Nephron (organoid): Measurements from ENCODE around the gene CNTNAP5.

ENCODE experiments used
- H3K27ac Mint-ChIP-seq, 3 experiments: 2 replicates each; pipeline ENCODE4 v1.8.0; 2020; ENCODE audit warnings: mixed read lengths in 3 of 3, mild to moderate bottlenecking in 2 of 3, moderate library complexity in 1 of 3
- H3K27me3 Mint-ChIP-seq: 2 replicates; pipeline ENCODE4 v1.8.0; 2021; ENCODE audit warnings: low read depth, mild to moderate bottlenecking, moderate library complexity, mixed read lengths
- H3K36me3 Mint-ChIP-seq: 2 replicates; pipeline ENCODE4 v1.8.0; 2020; ENCODE audit warnings: low read depth, mixed read lengths
- H3K4me1 Mint-ChIP-seq: 2 replicates; pipeline ENCODE4 v1.8.0; 2020; ENCODE audit warnings: mixed read lengths
- H3K4me3 Mint-ChIP-seq, 3 experiments: 2 replicates each; pipeline ENCODE4 v1.8.0; 2020; ENCODE audit warnings: mild to moderate bottlenecking in 3 of 3, mixed read lengths in 3 of 3, moderate library complexity in 2 of 3
- H3K9me3 Mint-ChIP-seq: 2 replicates; pipeline ENCODE4 v1.8.0; 2020; ENCODE audit warnings: mixed read lengths
- CTCF ChIP-seq, 3 experiments: fragments of 200-600 bp; sonication (generic); IDR thresholded peaks; one replicate each; pipeline ENCODE4 v1.5.0; 2021; ENCODE audit warnings: antibody characterized with exemption in 3 of 3; ENCODE audit not compliant: unreplicated experiment in 3 of 3

CNTNAP5 gene

GRCh38 chr2:124582387-124582786, 557.3 kb downstream of the CNTNAP5 start:
- Mint-ChIP-seq H3K4me3 (no peak overlapping the region), H3K27me3 (no peaks in the 10 kb centered on the region), H3K36me3 (no peaks in the 10 kb centered on the region), H3K27ac (no peak overlapping the region), H3K4me1 (peaks cover under 1% of the 10 kb centered on the region), H3K9me3 (no peaks in the 10 kb centered on the region)
- no peak for TF ChIP-seq CTCF (IDR thresholded peaks at IDR 0.05; ENCODE audit: unreplicated experiment in 3 of 3)

DNA sequence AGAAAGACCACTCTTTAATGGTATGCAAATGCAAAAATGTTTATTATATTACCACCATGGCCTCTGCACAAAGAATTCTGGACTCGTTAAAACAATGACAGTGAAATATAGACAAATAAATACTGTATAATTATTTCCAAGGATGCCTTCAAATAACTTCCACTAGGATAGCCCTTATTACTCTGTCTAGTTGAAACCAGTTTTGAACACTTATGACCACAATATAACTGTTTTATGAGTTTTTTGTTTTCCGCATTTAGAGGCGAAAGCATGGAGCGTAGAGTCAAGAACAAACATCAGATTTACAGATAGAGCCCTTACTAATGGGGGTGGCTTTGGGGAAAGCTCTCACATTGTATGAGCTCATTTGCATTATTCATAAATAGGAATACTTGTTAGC, 559.5 kb downstream of the CNTNAP5 start:
- Mint-ChIP-seq H3K4me1 (peaks cover 4% of the 10 kb centered on the region), H3K4me3 (no peak overlapping the region), H3K27ac (no peak overlapping the region), H3K9me3 (no peaks in the 10 kb centered on the region), H3K27me3 (no peaks in the 10 kb centered on the region), H3K36me3 (no peaks in the 10 kb centered on the region)
- TF ChIP-seq CTCF (IDR thresholded peaks at IDR 0.05; ENCODE audit: unreplicated experiment in 3 of 3) = no peak

- Mint-ChIP-seq H3K27ac (no peak overlapping the region), H3K4me3 (no peak overlapping the region), H3K4me1 (peaks cover 4% of the 10 kb centered on the region), H3K27me3 (no peaks in the 10 kb centered on the region), H3K36me3 (no peaks in the 10 kb centered on the region), H3K9me3 (no peaks in the 10 kb centered on the region)
- no peak for TF ChIP-seq CTCF (IDR thresholded peaks at IDR 0.05; ENCODE audit: unreplicated experiment in 3 of 3)
Measured at GRCh38 chr2:124585277-124585676, 560.2 kb downstream of the CNTNAP5 start.

DNA sequence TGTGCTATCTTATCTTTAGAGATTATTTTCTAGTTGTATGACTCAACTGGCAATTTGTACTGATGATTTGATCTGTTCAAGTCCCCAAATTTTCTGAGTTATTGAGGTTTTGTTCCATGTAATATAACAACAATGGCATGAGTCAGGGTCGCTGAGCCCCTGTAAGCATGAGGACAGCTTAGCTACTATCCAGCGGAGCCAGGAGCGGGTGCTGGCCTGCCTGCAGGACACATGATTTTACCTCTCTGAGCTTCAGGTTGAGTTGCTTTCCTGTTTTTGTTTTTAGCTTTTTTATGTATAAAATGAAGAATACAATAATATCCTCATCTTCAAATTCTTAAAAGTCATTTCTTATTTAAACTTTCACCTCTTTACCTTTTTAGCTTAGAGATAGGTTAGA, 561.1 kb downstream of the CNTNAP5 start:
- no peak overlapping the region for H3K4me3 Mint-ChIP-seq
- peaks cover 4% of the 10 kb centered on the region for H3K4me1 Mint-ChIP-seq
- H3K27me3 Mint-ChIP-seq = no peaks in the 10 kb centered on the region
- no peak overlapping the region for H3K27ac Mint-ChIP-seq
- no peaks in the 10 kb centered on the region for H3K36me3 Mint-ChIP-seq
- no peak for TF ChIP-seq CTCF (IDR thresholded peaks at IDR 0.05; ENCODE audit: unreplicated experiment in 3 of 3)
- H3K9me3 Mint-ChIP-seq = no peaks in the 10 kb centered on the region

GRCh38 chr2:124586835-124587234, 561.7 kb downstream of the CNTNAP5 start:
- Mint-ChIP-seq H3K4me1 (peaks cover 4% of the 10 kb centered on the region), H3K36me3 (no peaks in the 10 kb centered on the region), H3K4me3 (no peak overlapping the region), H3K27me3 (no peaks in the 10 kb centered on the region), H3K27ac (no peak overlapping the region), H3K9me3 (no peaks in the 10 kb centered on the region)
- TF ChIP-seq CTCF (IDR thresholded peaks at IDR 0.05; ENCODE audit: unreplicated experiment in 3 of 3) = no peak

DNA sequence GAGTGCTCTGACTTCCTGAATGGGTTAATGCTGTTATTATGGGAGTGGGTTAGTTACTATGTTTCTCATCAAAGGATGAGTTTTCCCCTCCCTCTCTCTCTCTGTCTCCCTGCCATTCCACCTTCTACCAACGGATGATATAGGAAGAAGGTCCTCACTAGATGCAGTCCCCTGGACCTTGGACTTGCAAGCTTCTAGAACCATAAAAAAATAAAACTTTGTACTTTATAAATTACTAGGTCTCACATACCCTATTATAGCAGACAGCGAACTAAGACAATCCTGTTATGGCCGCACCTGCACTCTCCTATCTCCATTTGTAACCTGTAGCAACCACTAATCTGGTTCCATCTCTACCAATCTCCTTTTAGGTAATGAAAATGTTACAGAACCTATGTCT, 564.9 kb downstream of the CNTNAP5 start:
- Mint-ChIP-seq H3K36me3 (no peaks in the 10 kb centered on the region), H3K4me3 (no peak overlapping the region), H3K27ac (no peak overlapping the region), H3K9me3 (no peaks in the 10 kb centered on the region), H3K4me1 (peaks cover 4% of the 10 kb centered on the region), H3K27me3 (no peaks in the 10 kb centered on the region)
- TF ChIP-seq CTCF (IDR thresholded peaks at IDR 0.05; ENCODE audit: unreplicated experiment in 3 of 3) = no peak
